HepG2 (cell line): Measurements from ENCODE around the gene POLN. TPM values are rescaled to one million over a fixed set of nuclear protein-coding genes. Genes with fewer than 3 reads are reported as not detected.

ENCODE experiments used
- ATAC-seq: fragments of 200-7000 bp; cut with Tn5 transposase; 3 replicates; pipeline ENCODE4 v1.9.1; 2020; ENCODE audit warnings: mild to moderate bottlenecking, moderate library complexity
- BruUV-seq: library from RNA; stranded (reverse); fragments of 400-500 nt; replicated peaks from 2 replicates; lab custom pipeline; 2021; lab: Mats Ljungman, UMichigan
- CTCF ChIA-PET: fragments of 300-600 bp; formaldehyde crosslinking; extraction: SDS; loops from one replicate; lab custom pipeline; 2021; ENCODE audit warnings: low total read pairs, inconsistent platforms, low intra/inter-chr PET ratio; lab: Yijun Ruan, JAX
- POLR2A ChIA-PET: fragments of 350-600 bp; sonication (Branson Sonifier 250); formaldehyde crosslinking; loops from one replicate; lab custom pipeline; 2020; ENCODE audit warnings: antibody characterized with exemption, inconsistent platforms; lab: Yijun Ruan, JAX
- DNase-seq: peaks from one replicate; pipeline ENCODE4 v3.0.0-alpha.2; 2015; ENCODE audit warnings: low spot score
- FAIRE-seq: peaks from 3 replicates; lab custom pipeline; 2011; peaks lifted over from hg19 to GRCh38; lab: Jason Lieb, UNC
- H2AFZ ChIP-seq: one replicate; pipeline ENCODE4 v1.6.1; 2011; ENCODE audit warnings: low read length, inconsistent platforms
- H3K27ac ChIP-seq: fragments of 300-600 bp; 3 replicates; pipeline ENCODE4 v1.8.0; 2011; ENCODE audit warnings: mixed run types, mild to moderate bottlenecking, mixed read lengths, low read length, inconsistent platforms; ENCODE audit not compliant: insufficient read depth; ENCODE audit errors: extremely low read length
- H3K27me3 ChIP-seq, 2 experiments: fragments of 200-600 bp in 1 of 2; 2 replicates in 1 of 2; 3 replicates in 1 of 2; pipeline versions ENCODE4 v1.6.0 to v1.8.0; 2011; ENCODE audit warnings: low read length in 2 of 2, mild to moderate bottlenecking in 2 of 2, moderate library complexity in 2 of 2, inconsistent platforms in 1 of 2; ENCODE audit not compliant: insufficient read depth in 2 of 2, control insufficient read depth in 1 of 2
- H3K36me3 ChIP-seq, 2 experiments: fragments of 200-600 bp in 1 of 2; replicated peaks in 1 of 2; 2 replicates in 1 of 2; 3 replicates in 1 of 2; pipeline versions ENCODE4 v1.5.1 to v1.8.0; 2011; ENCODE audit warnings: low read length in 2 of 2, inconsistent platforms in 1 of 2; ENCODE audit not compliant: insufficient read depth in 2 of 2, control insufficient read depth in 1 of 2
- H3K4me1 ChIP-seq: 2 replicates; pipeline ENCODE4 v1.5.1; 2012; ENCODE audit warnings: low read length, inconsistent platforms; ENCODE audit not compliant: insufficient read depth
- H3K4me2 ChIP-seq: 2 replicates; pipeline ENCODE4 v1.6.0; 2011; ENCODE audit warnings: low read depth, low read length, inconsistent platforms
- H3K4me3 ChIP-seq, 3 experiments: fragments of 200-600 bp in 1 of 3; sonication (generic), shearing (Covaris generic) in 1 of 3; replicated peaks in 1 of 3; 2 replicates each; pipeline ENCODE4 v1.5.1; 2011 to 2016; ENCODE audit warnings: low read length in 3 of 3, inconsistent platforms in 2 of 3, low read depth in 2 of 3, mild to moderate bottlenecking in 2 of 3, control low read depth in 1 of 3, mixed read lengths in 1 of 3; ENCODE audit not compliant: insufficient read depth in 1 of 3
- H3K79me2 ChIP-seq: one replicate; pipeline ENCODE4 v1.6.1; 2011; ENCODE audit warnings: low read length, inconsistent platforms; ENCODE audit not compliant: insufficient read depth
- H3K9ac ChIP-seq: 2 replicates; pipeline ENCODE4 v1.6.0; 2011; ENCODE audit warnings: mild to moderate bottlenecking, low read depth, low read length, inconsistent platforms; ENCODE audit not compliant: insufficient read depth
- H3K9me3 ChIP-seq: 2 replicates; pipeline ENCODE4 v1.5.1; 2012; ENCODE audit warnings: mild to moderate bottlenecking, low read length
- H4K20me1 ChIP-seq: 2 replicates; pipeline ENCODE4 v1.6.0; 2011; ENCODE audit warnings: inconsistent platforms, mild to moderate bottlenecking, low read length, moderate library complexity; ENCODE audit not compliant: insufficient read depth
- AGO2 ChIP-seq: fragments of 200-400 bp; formaldehyde crosslinking; optimal IDR thresholded peaks from 2 replicates; pipeline ENCODE3; 2017; ENCODE audit warnings: mild to moderate bottlenecking, low read depth, low read length, moderate library complexity
- BCLAF1 ChIP-seq: fragments of 450-650 bp; IDR thresholded peaks from 2 replicates; pipeline ENCODE4 v1.6.1; 2017; ENCODE audit warnings: mild to moderate bottlenecking
- DMAP1 ChIP-seq: IDR thresholded peaks from 2 replicates; pipeline ENCODE4 v1.6.1; 2016
- GFI1 ChIP-seq: sonication (generic); formaldehyde crosslinking; IDR thresholded peaks from 2 replicates; pipeline ENCODE4 v1.5.0; 2020; ENCODE audit warnings: missing genetic modification reagents, mild to moderate bottlenecking, borderline replicate concordance
- HNRNPK ChIP-seq: fragments of 200-400 bp; formaldehyde crosslinking; IDR thresholded peaks from 2 replicates; pipeline ENCODE4 v1.6.1; 2018; ENCODE audit warnings: low read length, low read depth, moderate library complexity, mild to moderate bottlenecking; ENCODE audit not compliant: poor library complexity, severe bottlenecking
- TBX2 ChIP-seq: sonication (generic); formaldehyde crosslinking; IDR thresholded peaks from 2 replicates; pipeline ENCODE4 v1.5.0; 2020; ENCODE audit warnings: missing genetic modification reagents, mild to moderate bottlenecking, borderline replicate concordance
- TMF1 ChIP-seq: sonication (generic); formaldehyde crosslinking; IDR thresholded peaks from 2 replicates; pipeline ENCODE4 v1.8.1; 2022; ENCODE audit warnings: low read depth, missing genetic modification reagents
- ZBTB8A ChIP-seq: sonication (generic); formaldehyde crosslinking; IDR thresholded peaks from 2 replicates; pipeline ENCODE4 v1.4.0; 2020; ENCODE audit warnings: mild to moderate bottlenecking, low read depth, missing genetic modification reagents, borderline replicate concordance
- ZNF10 ChIP-seq: sonication (generic); formaldehyde crosslinking; IDR thresholded peaks from 2 replicates; pipeline ENCODE4 v1.4.0; 2020; ENCODE audit warnings: mild to moderate bottlenecking, low read depth, missing genetic modification reagents, borderline replicate concordance
- ZNF616 ChIP-seq: sonication (generic); formaldehyde crosslinking; IDR thresholded peaks from 2 replicates; pipeline ENCODE4 v1.5.0; 2020; ENCODE audit warnings: low read depth, mild to moderate bottlenecking, missing genetic modification reagents
- ZNF775 ChIP-seq: sonication (generic); formaldehyde crosslinking; IDR thresholded peaks from 2 replicates; pipeline ENCODE4 v1.4.0; 2020; ENCODE audit warnings: missing genetic modification reagents, mild to moderate bottlenecking, moderate library complexity, borderline replicate concordance
- ZNF816 ChIP-seq: sonication (generic); formaldehyde crosslinking; IDR thresholded peaks from 2 replicates; pipeline ENCODE4 v1.8.0; 2022; ENCODE audit warnings: missing genetic modification reagents, mild to moderate bottlenecking, borderline replicate concordance
- WGBS: methylation state at CpG from one replicate; pipeline ENCODE4 v1.1.6; 2017; ENCODE audit warnings: low lambda C conversion rate; 5-methylcytosine and 5-hydroxymethylcytosine counted together
- in situ Hi-C: cut with HindIII; loops from 2 replicates; pipeline ENCODE4 v1.10.0; 2017; ENCODE audit warnings: low pct_unique_long_range_greater_than_20kb; ENCODE audit not compliant: extremely low pct_ligation_motif_present
- intact Hi-C: fragments of 100-400 bp; cut with micrococcal nuclease; formaldehyde crosslinking; loops from one replicate; pipeline ENCODE4 v1.10.0; 2022; ENCODE audit not compliant: unreplicated experiment
- polyA plus RNA-seq, 8 experiments: library from polyadenylated mRNA; depleted of rRNA in 3 of 8; stranded (reverse) in 7 of 8; unstranded in 1 of 8; fragments of >200 nt; fragmentation: Illumina TruSeq in 4 of 8; extraction: Trizol in 4 of 8; gene quantifications; 2 replicates each; pipeline versions ENCODE4 v1.2.1 to v1.2.3, GENCODE V29; 2011 to 2016; ENCODE audit warnings: low read depth in 4 of 8, missing spikeins in 1 of 8, mixed read lengths in 1 of 8; ENCODE audit not compliant: insufficient read depth in 1 of 8
- total RNA-seq, 5 experiments: library from RNA; depleted of rRNA; stranded (reverse); fragments of >200 nt; fragmentation: Illumina TruSeq; extraction: Trizol; gene quantifications; 2 replicates each; pipeline ENCODE4 v1.2.3, GENCODE V29; 2016; ENCODE audit warnings: low read depth in 1 of 5

The POLN gene
- total and polyA plus RNA-seq, 2 of the 13 experiments (the other 11 are each of a cell fraction or from before 2014, with no cell fraction given) = 0.93 to 1.5 TPM

- H4K20me1 ChIP-seq = no peaks in the 10 kb centered on the region
- DNase-seq = no peak
- H3K9me3 ChIP-seq = no peaks in the 10 kb centered on the region
- in situ Hi-C loops = no loop called here
- CTCF ChIA-PET = no interaction called here
- H3K4me2 ChIP-seq = no peak overlapping the region
- peaks cover 9 to 16% of the 10 kb centered on the region in 2 experiments; a peak in 4 of 5 replicates for H3K36me3 ChIP-seq
- TF ChIP-seq AGO2 (peak; percentile 33), ZNF616 (CRISPR knock-in tag) (no peak), ZNF816 (CRISPR knock-in tag) (no peak)
- TF ChIP-seq, all 625 proteins: peak for 1
- no peak for ATAC-seq
- no peak overlapping the region for H3K27ac ChIP-seq
- H3K9ac ChIP-seq = no peak overlapping the region
- H3K79me2 ChIP-seq = peaks cover 9% of the 10 kb centered on the region
- H2AFZ ChIP-seq = no peak overlapping the region
- no peak for FAIRE-seq
- POLR2A ChIA-PET = interaction anchor here (1.4 kb wide), 1 partner anchor 15 kb away, joined by 5 read pairs; the partner anchor contains the start of genes HAUS3 and POLN
- peaks cover 17% of the 10 kb centered on the region for H3K4me1 ChIP-seq
- no peaks in the 10 kb centered on the region for H3K27me3 ChIP-seq
- H3K4me3 ChIP-seq = no peak overlapping the region
- no TSS peak for BruUV-seq
- intact Hi-C loops = no loop called here
- 95% methylated on average over 6 of the region's 14 CpGs for WGBS
Observed at GRCh38 chr4:2257361-2258081, 15.6 kb upstream of the POLN start.

GRCh38 chr4:2256781-2257191 is 14.9 kb upstream of the POLN start:
- POLR2A ChIA-PET = interaction anchor here (1.4 kb wide), 1 partner anchor 15 kb away, joined by 5 read pairs; the partner anchor contains the start of genes HAUS3 and POLN
- in situ Hi-C loops = no loop called here
- Histone ChIP-seq H2AFZ (no peak overlapping the region), H3K4me2 (no peak overlapping the region), H3K4me3 (no peak overlapping the region), H3K36me3 (peaks cover 9 to 16% of the 10 kb centered on the region in 2 experiments; a peak in 4 of 5 replicates), H4K20me1 (no peaks in the 10 kb centered on the region), H3K79me2 (peaks cover 9% of the 10 kb centered on the region), H3K4me1 (peaks cover 17% of the 10 kb centered on the region), H3K9me3 (no peaks in the 10 kb centered on the region), H3K27ac (no peak overlapping the region), H3K27me3 (no peaks in the 10 kb centered on the region), H3K9ac (no peak overlapping the region)
- ATAC-seq (no peak), FAIRE-seq (no peak), DNase-seq (no peak)
- 90% methylated on average over 7 of the region's 12 CpGs for WGBS
- no peak for TF ChIP-seq BCLAF1
- no peak for TF ChIP-seq TBX2 (CRISPR knock-in tag)
- no peak for TF ChIP-seq HNRNPK
- TF ChIP-seq ZBTB8A = no peak
- no peak for TF ChIP-seq TMF1 (CRISPR knock-in tag)
- no peak for TF ChIP-seq ZNF775 (CRISPR knock-in tag)
- no peak for TF ChIP-seq GFI1
- no peak for TF ChIP-seq DMAP1 (CRISPR knock-in tag)
- no peak for TF ChIP-seq ZNF10
- intact Hi-C loops = no loop called here
- CTCF ChIA-PET = no interaction called here
- BruUV-seq = no TSS peak
